Erythroblast (primary cell): ENCODE measurements around the gene REG4.

ENCODE experiments used
- DNase-seq, 2 experiments: peaks; one replicate each; lab custom pipeline; 2025; lab: John Stamatoyannopoulos, UW
- GATA1 ChIP-seq: IDR thresholded peaks from 2 replicates; pipeline ENCODE4 v1.6.1; 2011; ENCODE audit warnings: low read depth, mild to moderate bottlenecking, control low read depth, low read length, moderate library complexity
- POLR2A ChIP-seq: IDR thresholded peaks from 2 replicates; pipeline ENCODE4 v1.6.1; 2011; ENCODE audit warnings: mild to moderate bottlenecking, low read length

REG4 gene

DNA sequence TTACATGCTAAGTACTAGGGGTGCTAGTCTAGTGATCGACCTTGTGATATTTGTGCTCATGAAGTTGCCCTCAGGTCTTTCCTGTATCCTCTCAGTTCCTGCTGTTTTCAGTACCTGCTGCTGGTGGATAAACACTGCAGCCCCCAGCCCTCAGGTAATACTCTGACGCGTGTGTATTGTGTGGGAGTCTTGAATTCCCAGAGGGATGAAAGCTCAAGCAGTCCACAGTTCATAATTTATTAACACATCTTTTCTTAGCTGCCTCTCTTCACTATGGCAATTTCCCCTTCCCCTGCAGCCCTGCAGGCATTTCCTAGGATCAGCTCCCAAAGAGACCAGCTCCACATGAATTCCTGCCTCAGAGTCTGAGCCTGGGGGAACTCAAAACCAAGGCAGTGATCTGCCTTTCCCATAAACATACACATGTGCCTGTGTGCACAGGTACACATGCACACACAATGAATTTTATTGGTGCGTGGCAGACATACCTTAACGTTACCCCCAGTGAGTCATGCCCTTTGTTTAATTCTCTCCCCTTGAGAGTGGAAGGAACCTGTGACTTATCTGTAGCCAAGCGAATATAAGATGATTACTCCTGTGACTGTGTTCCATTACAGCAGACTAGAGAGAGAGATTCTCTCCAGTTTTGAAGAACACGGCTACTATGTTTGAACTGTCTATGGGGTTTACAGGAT is 28.5 kb downstream of the REG4 start:
- DNase-seq, result no peak
- no peak for TF ChIP-seq POLR2A
- TF ChIP-seq GATA1, result no peak

DNA sequence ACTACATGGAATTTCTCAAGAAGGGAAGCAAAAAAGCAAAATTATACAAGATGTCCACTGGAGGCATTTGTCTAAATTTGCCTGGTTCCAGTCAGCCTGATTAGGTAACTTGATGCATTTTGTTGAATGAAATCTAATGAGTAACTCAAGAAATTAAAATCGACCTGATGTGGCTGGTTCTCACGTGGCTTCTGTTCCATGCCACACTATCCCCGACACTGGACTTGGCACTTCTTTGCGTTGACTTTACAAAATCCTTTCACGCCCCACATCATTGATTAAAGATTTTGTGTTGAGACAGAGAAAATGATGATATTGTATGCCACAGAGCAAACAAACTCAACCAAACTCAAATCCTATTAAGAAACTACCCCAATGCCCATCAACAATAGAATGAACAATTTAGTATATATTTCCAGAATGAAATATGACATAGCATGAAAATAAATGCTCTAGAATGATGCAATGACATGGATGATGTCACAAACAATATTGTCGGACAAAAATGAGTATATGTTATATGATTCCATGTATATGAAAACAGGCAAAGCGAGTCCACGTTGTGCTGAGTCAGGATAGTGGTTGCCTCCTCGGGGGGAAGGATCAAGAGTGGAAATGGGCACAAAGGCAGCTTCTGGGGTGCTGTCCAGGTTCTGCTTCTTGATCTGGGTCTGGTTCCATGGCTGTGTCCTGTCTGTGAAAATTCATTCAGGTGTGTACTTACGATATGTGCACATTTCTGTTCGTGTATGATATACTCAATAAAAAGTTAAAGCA is 29.6 kb downstream of the REG4 start:
- DNase-seq, result no peak
- no peak for TF ChIP-seq POLR2A
- TF ChIP-seq GATA1, result no peak

DNA sequence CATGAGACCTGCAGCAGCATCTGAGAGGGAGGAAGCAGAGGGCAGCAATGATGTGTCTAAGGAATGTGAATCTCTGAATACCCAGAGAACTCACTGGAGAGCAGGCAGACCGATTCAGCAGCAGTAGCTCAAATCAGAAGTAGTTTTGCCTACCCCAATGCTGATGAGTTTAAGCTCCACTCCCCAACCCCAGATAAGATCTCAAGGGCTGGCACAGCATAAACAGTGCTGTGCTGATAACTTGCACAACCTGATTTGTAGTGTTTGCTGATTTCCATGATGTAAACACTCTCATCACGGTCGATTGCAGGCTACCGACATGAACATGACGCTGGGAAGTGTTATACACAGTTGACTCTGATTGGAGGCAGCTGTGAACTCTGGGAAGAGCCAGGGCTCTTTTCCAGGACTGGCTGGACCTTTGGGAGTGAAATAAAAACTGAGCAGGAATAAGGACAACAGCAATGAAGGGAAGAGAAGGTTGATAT is 31.3 kb downstream of the REG4 start:
- TF ChIP-seq POLR2A, result no peak
- no peak for TF ChIP-seq GATA1
- DNase-seq, result no peak

DNA sequence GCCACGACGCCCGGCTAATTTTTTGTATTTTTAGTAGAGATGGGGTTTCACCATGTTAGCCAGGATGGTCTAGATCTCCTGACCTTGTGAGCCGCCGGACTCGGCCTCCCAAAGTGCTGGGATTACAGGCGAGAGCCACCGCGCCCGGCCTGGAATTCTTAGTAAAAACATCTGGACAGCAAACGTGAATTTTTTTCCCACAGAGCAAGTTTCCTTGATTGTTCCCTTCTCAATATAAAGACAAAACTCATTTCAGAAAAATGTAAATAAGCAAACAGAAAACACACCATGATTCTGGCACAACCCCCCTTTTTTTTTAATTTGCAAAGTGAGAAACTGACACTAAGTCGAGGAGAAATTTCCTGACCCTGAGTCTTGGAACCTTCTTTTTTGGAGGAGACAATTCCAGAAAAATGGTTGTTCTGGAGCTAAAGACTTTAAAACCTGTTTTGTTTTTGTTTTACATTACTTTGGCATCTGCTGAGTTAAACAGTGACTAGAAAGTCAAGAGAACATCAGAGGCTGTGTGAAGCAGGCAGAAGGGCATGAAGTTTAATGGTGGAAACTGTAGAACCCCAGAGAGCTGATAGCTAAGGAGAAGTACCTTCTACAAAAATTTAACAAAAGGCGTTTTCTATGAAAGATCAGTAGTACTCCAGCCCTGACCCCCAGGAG is 32.2 kb downstream of the REG4 start:
- TF ChIP-seq GATA1, result no peak
- TF ChIP-seq POLR2A, result no peak
- DNase-seq, result no peak

DNA sequence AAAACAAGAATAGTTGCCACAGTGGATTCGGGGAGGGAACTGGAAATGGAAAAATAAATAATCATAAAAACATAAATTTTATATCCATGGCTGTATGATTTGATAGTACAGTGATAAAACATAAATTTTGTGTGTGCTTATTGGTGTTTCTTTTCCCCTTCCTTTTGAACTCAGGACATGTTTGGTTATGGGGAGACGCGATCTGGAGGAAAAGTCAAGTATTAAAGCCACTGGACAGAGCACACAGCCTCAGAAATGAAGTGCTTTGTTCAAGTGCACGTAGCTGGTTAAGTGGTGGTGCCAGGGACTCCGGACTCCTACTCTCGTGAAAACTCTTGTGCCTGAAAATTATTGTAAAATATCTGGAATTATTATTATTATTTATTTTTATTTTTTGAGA is 32.9 kb downstream of the REG4 start:
- no peak for DNase-seq

DNA sequence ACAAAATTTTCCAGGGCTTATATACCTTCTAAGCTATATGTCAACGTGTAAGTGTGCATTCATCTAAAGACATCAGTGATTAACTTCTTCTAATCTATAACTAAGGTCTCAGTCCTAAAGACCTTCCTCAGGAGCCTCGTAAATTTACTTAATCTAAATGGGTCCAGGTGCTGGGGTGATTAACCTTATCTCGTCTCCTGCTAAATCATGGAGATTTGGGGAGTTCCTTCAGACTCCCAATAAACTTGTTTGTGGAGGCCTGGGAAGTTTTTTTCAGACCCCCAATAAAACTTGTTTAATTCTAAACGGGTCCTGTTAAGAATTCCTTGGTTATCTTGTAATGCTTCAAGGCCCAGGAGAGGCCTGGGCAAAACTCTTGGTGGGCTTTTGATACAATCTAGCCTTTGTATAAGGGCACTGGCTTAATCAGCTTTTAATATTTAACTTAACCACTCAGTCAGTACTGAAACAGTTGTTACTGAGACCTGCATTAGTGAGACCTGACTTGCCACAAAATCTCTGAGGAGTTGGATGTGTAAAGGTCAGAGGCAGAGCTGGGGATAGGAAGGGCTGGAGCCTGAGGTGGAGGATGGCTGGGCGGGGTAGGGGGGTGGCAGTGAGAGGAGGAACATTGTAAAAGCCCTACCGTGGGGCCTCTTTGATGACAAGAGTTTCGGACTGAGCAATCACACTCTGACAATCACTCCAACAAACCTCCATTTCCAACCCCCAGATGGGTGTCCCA is 36.3 kb downstream of the REG4 start:
- TF ChIP-seq POLR2A, result no peak
- no peak for TF ChIP-seq GATA1
- DNase-seq, result no peak

More for the DNA sequence above, 32.9 kb downstream of the REG4 start:
- TF ChIP-seq POLR2A, result no peak
- no peak for TF ChIP-seq GATA1

DNA sequence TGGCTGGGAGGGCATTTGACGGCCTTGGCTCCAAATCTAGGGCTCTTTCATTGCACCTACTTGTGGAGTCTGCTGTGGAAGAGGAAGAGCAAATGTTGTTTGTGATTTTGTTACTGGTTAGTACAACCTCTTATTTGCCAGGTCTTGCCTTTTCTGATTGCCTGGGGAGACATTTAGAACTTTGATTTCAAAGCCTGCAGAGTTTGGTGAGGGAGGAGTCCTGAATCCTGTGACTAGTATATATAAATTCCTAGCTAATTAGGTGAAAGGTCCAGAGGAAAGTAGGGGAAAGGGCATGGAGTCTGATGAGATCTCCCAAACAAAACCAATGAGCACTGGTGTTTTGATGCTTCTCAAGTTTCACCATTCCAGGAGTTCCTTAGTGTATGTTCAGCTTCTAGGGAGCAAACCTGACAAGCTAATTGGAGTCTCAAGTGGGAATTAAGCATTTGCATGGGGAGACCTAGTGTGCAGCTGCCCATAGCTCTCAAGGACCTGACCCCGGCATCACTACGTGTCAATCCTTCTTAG is 37.5 kb downstream of the REG4 start:
- no peak for TF ChIP-seq GATA1
- TF ChIP-seq POLR2A, result no peak
- no peak for DNase-seq

DNA sequence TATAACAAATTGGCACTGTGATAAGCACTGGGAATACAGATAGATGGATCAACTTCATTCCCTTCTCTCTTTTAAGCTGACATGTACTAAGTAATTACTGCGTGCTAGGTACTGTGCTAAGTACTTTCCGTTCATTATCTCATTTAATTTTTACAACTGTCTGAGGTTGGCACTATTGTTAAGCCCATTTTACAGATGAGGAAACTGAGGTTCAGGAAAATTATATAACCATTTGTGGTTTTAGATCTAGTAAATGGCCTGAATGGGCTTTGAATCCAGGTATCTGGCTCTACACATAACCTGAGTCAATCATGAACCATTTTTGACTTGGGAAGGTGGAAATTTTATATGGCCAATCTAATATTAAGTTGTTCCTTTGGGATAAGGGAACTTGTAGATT is 39.0 kb downstream of the REG4 start:
- no peak for DNase-seq
- TF ChIP-seq POLR2A, result no peak
- no peak for TF ChIP-seq GATA1

DNA sequence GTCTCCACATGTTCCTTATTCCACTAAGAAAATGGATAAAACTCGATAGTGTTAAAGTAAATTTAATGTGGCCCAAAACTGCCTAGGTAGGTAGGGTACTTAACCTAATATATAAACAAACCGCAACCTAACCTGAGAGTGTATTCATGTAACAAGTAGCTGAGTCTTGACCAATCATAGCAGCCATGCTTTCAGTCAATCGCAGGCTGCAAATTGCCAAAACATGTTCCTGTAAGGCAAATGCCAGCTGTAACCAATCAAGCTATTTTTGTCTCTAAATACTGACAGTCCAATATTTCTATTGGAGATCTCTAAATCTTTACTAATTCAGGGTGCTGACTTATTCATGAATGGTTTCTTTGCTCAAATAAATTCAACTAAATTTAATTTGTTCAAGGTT is 39.5 kb downstream of the REG4 start:
- TF ChIP-seq POLR2A (no peak), GATA1 (no peak)
- DNase-seq, result no peak

DNA sequence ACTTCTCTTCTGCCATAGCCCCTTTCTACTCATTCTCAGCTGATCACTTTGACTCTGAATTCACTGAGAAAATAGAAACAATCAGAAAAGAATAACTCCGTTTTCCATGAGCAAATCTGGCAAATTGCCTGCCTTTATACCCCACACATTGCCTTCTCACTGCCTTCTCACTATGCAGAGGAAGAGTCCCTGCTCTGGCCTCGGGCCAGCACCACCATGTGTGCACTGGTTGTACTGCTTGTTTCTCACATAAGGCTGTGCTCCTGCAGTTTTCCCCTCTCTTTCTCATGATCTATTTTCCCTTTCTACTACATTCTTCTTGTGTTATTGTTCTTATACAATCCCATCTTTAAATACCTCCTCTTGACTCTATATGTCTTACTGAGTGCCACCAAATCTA is 40.2 kb downstream of the REG4 start:
- no peak for DNase-seq
- TF ChIP-seq GATA1 (no peak), POLR2A (no peak)

DNA sequence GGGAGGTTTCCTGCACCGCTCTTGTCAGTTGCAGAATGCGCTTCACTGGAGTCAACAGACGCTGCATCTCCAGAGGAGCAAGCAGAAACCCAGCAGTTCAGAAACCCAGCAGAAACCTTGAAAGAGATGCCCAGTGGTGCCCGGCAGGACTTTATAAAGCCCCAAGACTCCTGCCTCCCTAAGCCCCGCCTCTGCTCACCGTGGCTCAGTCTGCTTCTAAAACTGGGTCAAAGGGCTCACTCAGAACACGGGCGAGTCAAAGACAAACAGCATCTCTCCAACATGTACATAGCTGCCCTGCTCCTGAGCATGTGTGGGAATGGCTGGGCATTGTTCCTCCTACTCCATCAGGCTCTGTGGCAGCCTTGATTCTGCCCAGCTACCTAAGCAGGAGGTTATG is 42.5 kb downstream of the REG4 start, which contains the start of gene HMGCS2:
TSS of gene HMGCS2 (minus strand) at position 128 of the 400 bp plus-strand sequence. CDS start at position 67, 61 bp downstream.
- TF ChIP-seq POLR2A, result no peak
- no peak for TF ChIP-seq GATA1

DNA sequence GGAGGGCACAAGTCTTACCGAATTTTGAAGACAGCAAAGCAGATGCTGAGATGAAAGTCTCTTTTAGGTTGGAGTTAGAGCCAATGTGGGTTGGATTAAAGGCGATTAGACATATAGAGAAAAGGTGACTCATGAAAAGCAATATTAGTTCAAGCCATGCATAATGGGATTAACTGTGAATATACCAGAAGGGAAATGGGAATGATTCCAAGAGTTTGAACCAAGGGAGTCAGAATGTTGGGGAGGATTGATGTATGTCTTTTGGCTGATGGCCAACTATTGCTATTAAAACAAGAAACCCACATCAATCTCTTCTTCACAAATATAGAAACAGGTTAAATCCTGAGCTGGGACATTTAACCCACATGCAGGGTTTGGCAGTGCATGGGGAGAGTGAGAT is 43.8 kb downstream of the REG4 start:
- TF ChIP-seq POLR2A (no peak), GATA1 (no peak)
- DNase-seq, result no peak

More for the DNA sequence above, 42.5 kb downstream of the REG4 start, which contains the start of gene HMGCS2:
- no peak for DNase-seq

DNA sequence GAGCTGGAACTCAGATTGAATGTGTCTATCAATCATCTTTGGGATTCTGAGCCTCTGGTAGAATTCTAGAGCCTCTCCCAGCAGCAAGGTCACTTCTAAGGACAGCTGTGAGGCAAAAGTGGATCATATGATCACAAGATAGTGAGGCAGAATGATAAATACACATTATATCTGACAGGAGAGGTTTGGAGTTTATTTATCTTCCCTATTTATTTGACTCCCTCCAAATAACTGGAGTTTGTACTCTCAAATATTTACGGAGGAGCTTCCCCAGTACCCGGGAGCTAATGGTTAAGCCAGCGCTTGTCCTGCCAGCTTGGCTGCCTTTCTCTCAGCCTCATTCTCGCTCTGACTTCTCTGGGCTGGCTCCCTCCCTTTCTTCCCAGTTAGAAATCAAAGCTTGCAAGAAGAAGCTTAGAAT is 44.9 kb downstream of the REG4 start:
- TF ChIP-seq GATA1, result no peak
- no peak for TF ChIP-seq POLR2A
- DNase-seq, result no peak
